K562 (cell line): ENCODE data around the gene DHX38.

Source experiments
- BHLHE40 ChIP-seq: IDR thresholded peaks from 2 replicates; pipeline ENCODE4 v1.6.1; 2011; ENCODE audit warnings: low read length, improper control_type of control experiment
- ILK ChIP-seq: fragments of 450-650 bp; IDR thresholded peaks from 2 replicates; pipeline ENCODE4 v1.6.1; 2016; ENCODE audit warnings: missing genetic modification characterization, low read depth, mild to moderate bottlenecking, missing compliant biosample characterization, moderate library complexity, borderline replicate concordance
- MAX ChIP-seq: sonication (generic); formaldehyde crosslinking; IDR thresholded peaks from 2 replicates; pipeline ENCODE4 v1.9.0; 2022; ENCODE audit warnings: mild to moderate bottlenecking, missing genetic modification reagents
- POLR2A ChIP-seq: fragments of 450-650 bp; conservative IDR thresholded peaks from 2 replicates; pipeline ENCODE4 v1.6.1; 2016
- ZFX ChIP-seq: sonication (generic); formaldehyde crosslinking; IDR thresholded peaks from 2 replicates; pipeline ENCODE4 v1.8.0; 2022; ENCODE audit warnings: mild to moderate bottlenecking, missing genetic modification reagents, moderate library complexity

GRCh38 chr16:72159386-72159785 lies 65.7 kb downstream of the DHX38 start:
- TF ChIP-seq POLR2A: no peak
- no peak for TF ChIP-seq MAX (CRISPR knock-in tag)
- no peak for TF ChIP-seq ZFX (CRISPR knock-in tag)
- no peak for TF ChIP-seq ILK (tag)
- no peak for TF ChIP-seq BHLHE40
